Measurements from ENCODE around the gene KRT38. TPM values are rescaled to one million over a fixed set of nuclear protein-coding genes. Genes with fewer than 3 reads are reported as not detected.
A peak's percentile ranks its signal among the peaks of the same experiment; 100 is the strongest.

KRT38 gene
- total and polyA plus RNA-seq, 2 of the 8 experiments (the other 6 are each of a cell fraction or from before 2014, with no cell fraction given), result not detected

- TF ChIP-seq MAX (IDR thresholded peaks at IDR 0.05) (peak; percentile 56; the same call in 1 of the 2 replicates), TEAD4 (IDR thresholded peaks at IDR 0.05; ENCODE audit: low read depth, low read length) (peak; percentile 78; the same call in 1 of the 2 replicates), TAF1 (IDR thresholded peaks at IDR 0.05; ENCODE audit: low read depth, low read length) (no peak)
- H3K79me2 ChIP-seq (ENCODE audit: control insufficient read depth in 1 of 2, insufficient read depth in 2 of 2, low read length in 2 of 2), result no peaks in the 10 kb centered on the region
- CTCF ChIA-PET (ENCODE audit: partially characterized antibody), result interaction anchor here (0.8 to 2.0 kb wide), 4 partner anchors 136 to 555 kb away, joined by 3 to 6 read pairs (median 4); no protein-coding TSS in a partner anchor
- H3K9ac ChIP-seq (replicated peaks in 1 of 4; ENCODE audit: extremely low read depth in 1 of 4, low read depth in 3 of 4, low read length in 3 of 4), result no peak overlapping the region
- H3K9me3 ChIP-seq (ENCODE audit: insufficient read depth in 2 of 2, low read depth in 1 of 2, low read length in 1 of 2), result no peaks in the 10 kb centered on the region
- no peak overlapping the region for H2AK5ac ChIP-seq (ENCODE audit: low read depth, low read length)
- H3K4ac ChIP-seq (replicated peaks; ENCODE audit: insufficient read length, low read depth, low read length), result no peak overlapping the region
- H3K4me3 ChIP-seq (ENCODE audit: extremely low read depth in 1 of 4, insufficient read depth in 2 of 4, low read depth in 3 of 4, low read length in 4 of 4), result no peak overlapping the region
- H3K79me1 ChIP-seq (ENCODE audit: low read depth, low read length), result no peaks in the 10 kb centered on the region
- no peak overlapping the region for H4K5ac ChIP-seq (ENCODE audit: insufficient read length, low read depth, low read length)
- H2BK120ac ChIP-seq (replicated peaks; ENCODE audit: low read depth, low read length), result no peak overlapping the region
- peak overlapping the region; percentile 3 to 33; a peak in 1 of 4 replicates for H3K4me2 ChIP-seq (ENCODE audit: insufficient read depth in 1 of 2, low read depth in 2 of 2, low read length in 2 of 2)
- POLR2A ChIA-PET (ENCODE audit: partially characterized antibody), result interaction anchor here (0.6 to 1.0 kb wide), 2 partner anchors 279 to 1944 kb away, joined by 3 read pairs; no protein-coding TSS in a partner anchor
- H3K23ac ChIP-seq (ENCODE audit: insufficient read length), result no peak overlapping the region
- H3K27me3 ChIP-seq (replicated peaks in 1 of 4; ENCODE audit: control insufficient read depth in 3 of 4, extremely low read depth in 1 of 4, insufficient read depth in 3 of 4, low read length in 3 of 4), result no peaks in the 10 kb centered on the region; a peak in 2 of 7 replicates
- 0 out of 2 replicates have a peak overlapping the region, but pooled peaks have one; percentile 9 for H3K18ac ChIP-seq (ENCODE audit: extremely low read depth, low read length)
- H3K23me2 ChIP-seq (ENCODE audit: low read depth, low read length), result no peaks in the 10 kb centered on the region
- H3K36me3 ChIP-seq (ENCODE audit: control insufficient read depth in 2 of 4, insufficient read depth in 4 of 4, low read length in 3 of 4), result no peaks in the 10 kb centered on the region
- H3K56ac ChIP-seq (replicated peaks; ENCODE audit: insufficient read length, low read depth, low read length), result no peak overlapping the region
- FAIRE-seq (peak; percentile 76), DNase-seq (ENCODE audit: low read depth in 1 of 2, low spot score in 2 of 2) (no peak)
- H3K27ac ChIP-seq (ENCODE audit: low read depth, low read length), result no peak overlapping the region
- WGBS, 2 experiments (ENCODE audit: extremely low coverage in 1 of 2, insufficient coverage in 1 of 2, insufficient read length in 1 of 2, insufficient replicate concordance in 2 of 2, low coverage in 1 of 2, low lambda C conversion rate in 2 of 2, missing lambda C conversion rate in 1 of 2), result 52% methylated on average over 5 of the region's 5 CpGs; no CpG with 5 or more reads in 1 of the 2 experiments
- 0 out of 2 replicates have a peak overlapping the region, but pooled peaks have one; percentile 11 for H2AFZ ChIP-seq (ENCODE audit: low read length)
- H2BK20ac ChIP-seq (ENCODE audit: low read length), result no peak overlapping the region
- 0 out of 2 replicates have a peak overlapping the region, but pooled peaks have one; percentile 13 for H2BK5ac ChIP-seq (ENCODE audit: low read depth, low read length)
- no peaks in the 10 kb centered on the region for H4K20me1 ChIP-seq (replicated peaks in 1 of 2; ENCODE audit: control insufficient read depth in 1 of 2, insufficient read depth in 2 of 2, low read length in 2 of 2)
- no peak overlapping the region for H4K91ac ChIP-seq (replicated peaks; ENCODE audit: insufficient read length, low read length)
- no peak overlapping the region for H4K8ac ChIP-seq (ENCODE audit: extremely low read depth, insufficient read depth, low read length)
- peak overlapping the region; percentile 46; the same call in 1 of the 2 replicates for H2BK12ac ChIP-seq (ENCODE audit: low read depth, low read length)
- H2BK15ac ChIP-seq (ENCODE audit: low read length), result no peak overlapping the region
- no peak overlapping the region for H3K14ac ChIP-seq (ENCODE audit: insufficient read length)
- peaks cover 0 to 7% (median 1%) of the 10 kb centered on the region in 4 experiments; a peak in 5 of 7 replicates for H3K4me1 ChIP-seq (replicated peaks in 1 of 4; ENCODE audit: control insufficient read depth in 3 of 4, insufficient read depth in 4 of 4, low read length in 3 of 4)
Observed at GRCh38 chr17:41413353-41413957, 27.3 kb downstream of the KRT38 start.

Measured in H1 (cell line).